Stimulated activated CD8-positive, alpha-beta memory T cell treated with anti-CD3 and anti-CD28 coated beads, Interleukin-15, amount 100 ng/mL, for 48 hours (primary cell): ENCODE measurements around the gene PARP1.
"Not testable (repeated sequence)": the region's sequence is repeated elsewhere in the genome, so short reads cannot be mapped to it uniquely, and the experiment has no call there.

Source experiments
- DNase-seq, 2 donors: peaks; one replicate each; pipeline ENCODE4 v3.0.0-alpha.2; 2020; ENCODE audit warnings: low read depth in 2 of 2

Gene PARP1

DNA sequence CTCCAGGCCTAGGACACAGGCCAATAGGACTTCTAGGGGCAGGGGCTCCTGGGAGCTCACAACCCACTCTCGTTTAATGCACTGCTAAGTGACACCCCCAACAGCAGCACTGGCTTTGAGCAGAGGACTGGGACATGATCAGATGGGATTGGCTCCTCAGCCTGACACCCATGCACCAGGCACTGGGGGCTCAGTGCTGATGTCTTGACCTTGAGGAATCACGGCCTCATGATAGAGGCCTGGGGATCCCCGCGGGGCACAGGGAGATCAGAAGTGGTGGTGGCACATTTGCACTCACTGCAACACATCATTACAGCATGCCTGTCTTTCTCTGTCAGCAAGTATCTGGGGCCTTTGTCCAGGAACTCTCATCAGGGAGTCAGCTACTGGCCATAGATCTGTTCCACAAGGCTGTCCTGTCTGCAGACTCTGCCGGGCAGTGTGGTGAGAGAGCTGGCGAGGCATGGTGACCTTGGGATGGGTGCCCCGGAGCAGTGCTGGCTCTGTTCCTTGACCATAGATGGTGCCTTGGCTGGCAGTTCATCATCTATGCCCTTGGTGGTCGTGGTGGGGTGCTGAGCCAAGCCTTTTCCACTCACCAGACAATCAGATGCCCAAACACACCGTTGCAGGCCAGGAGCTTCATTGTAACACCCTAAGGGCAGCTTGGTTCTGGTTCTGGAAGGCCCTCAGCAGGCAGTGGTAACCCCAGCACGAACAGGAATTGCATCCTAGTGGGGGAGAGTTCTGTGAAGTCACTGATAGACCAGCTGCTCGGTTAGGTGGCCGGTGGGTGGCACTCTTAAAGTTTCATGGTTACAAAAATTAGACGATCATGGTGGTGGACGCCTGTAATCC, 22.2 kb upstream of the PARP1 start:
- DNase-seq: no peak

DNA sequence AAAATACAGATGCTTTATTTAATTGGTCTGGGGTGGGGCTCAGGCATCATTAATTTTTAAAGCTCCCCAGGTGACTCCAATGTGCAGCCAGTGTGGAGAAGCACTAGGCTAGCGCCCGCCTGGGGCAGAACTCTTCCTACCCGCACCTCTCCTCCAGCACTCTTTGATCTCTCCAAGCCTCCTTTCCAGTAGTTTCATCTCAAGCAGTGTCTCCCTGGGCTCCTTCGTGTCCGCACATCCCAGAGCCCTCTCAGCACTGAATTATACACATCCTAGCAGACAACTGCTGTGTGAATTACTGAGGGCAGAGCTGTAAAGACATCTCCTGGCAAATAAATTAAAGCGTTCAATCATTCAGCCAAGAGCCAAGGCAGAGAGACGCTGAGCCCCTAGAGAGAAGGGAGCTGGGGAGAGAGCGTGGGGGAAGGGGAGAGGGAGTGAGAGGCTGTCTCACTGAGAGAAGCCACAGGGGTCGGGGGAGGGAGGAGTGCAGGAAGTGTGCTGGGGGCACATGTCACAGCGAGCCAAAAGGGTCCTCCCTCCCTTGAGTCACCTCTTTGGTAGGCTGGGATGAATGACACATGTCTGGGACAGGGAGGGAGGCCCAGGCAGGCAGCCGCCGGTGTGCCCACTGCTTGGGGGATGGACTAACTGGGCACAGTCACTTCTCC, 21.0 kb upstream of the PARP1 start:
- peak in 1 of 2 donors; percentile 14 for DNase-seq

DNA sequence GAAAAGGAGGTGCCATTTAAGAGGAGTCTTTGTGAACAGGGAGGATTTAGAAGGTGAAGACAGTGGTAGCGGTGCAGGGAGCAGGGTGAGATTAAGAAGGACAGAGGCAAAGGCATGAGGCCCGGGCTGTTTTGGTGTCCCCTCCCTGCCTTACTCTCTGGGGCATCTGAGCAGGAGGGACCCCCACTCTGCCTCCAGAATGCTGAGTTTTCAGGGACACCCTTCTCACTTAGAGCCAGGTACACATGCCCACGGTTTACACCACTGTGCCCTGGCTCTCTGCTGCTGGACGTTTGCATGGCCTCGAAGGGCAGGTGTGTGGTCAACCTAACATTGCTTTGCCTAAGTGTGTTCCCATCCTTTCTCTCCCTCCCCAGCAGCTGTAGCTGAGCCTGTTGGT, 20.5 kb upstream of the PARP1 start:
- DNase-seq: no peak

DNA sequence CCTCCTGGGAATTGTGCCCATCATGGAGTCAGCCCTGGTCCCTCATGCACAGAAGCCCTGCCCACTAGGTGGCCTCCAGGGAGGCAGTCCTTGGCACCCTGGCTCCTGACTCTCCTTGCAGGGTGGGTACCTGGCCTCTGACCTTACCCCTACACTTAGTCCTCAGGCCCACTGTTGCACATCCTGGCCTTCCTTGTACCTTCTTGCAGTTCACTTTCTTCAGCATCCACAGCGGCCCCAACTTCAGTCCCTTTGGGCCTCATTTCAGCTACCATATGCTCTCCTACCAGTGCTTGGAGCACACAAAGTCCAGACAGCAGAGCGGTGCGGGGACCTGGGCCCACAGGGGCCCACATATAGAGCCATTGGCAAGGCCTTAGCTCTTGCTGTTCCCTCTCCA, 19.2 kb upstream of the PARP1 start:
- no peak for DNase-seq

DNA sequence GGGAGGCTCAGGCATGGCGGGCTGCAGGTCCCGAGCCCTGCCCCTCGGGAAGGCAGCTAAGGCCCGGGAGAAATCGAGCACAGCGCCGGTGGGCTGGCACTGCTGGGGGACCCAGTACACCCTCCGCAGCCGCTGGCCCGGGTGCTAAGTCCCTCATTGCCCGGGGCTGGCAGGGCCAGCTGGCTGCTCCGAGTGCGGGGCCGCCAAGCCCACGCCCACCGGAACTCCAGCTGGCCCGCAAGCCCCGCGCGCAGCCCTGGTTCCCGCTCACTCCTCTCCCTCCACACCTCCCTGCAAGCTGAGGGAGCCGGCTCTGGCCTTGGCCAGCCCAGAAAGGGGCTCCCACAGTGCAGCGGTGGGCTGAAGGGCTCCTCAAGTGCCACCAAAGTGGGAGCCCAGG, 18.5 kb upstream of the PARP1 start:
- not testable (repeated sequence) for DNase-seq

DNA sequence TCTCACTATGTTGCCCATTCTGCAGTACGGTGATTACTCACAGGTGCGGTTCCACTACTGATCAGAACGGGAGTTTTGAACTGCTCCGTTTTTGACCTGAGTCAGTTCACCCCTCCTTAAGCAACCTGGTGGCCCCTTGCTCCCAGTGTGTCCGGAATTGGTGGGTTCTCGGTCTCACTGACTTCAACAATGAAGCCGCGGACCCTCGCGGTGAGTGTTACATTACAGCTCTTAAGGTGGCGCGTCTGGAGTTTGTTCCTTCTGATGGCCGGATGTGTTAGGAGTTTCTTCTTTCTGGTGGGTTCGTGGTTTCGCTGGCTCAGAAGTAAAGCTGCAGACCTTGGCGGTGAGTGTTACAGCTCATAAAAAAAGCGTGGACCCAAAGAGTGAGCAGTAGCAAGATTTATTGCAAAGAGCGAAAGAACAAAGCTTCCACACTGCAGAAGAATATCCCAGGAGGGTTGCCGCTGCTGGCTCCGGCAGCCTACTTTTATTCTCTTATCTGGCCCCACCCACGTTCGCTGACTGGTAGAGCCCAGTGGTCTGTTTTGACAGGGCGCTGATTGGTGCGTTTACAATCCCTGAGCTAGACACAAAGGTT, 17.6 kb upstream of the PARP1 start:
- peak in 1 of 2 donors; percentile 20 for DNase-seq

DNA sequence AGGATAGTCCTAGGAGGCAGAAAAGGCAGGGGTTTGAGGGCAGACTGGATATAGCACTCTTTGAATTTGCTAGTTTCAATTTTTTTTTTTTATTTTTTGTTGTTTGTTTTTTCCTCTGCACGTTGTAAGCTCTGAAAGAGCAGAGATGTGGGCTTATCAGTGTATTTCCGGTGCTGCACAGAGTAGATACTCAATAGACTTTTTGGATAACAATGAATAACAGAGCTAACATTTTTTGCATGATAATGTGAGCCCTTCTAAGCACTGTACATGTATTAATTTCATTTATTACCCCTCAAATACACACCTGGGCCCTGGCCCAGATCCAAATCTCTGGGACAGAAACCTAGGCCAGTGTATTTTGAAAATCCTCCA, 17.1 kb upstream of the PARP1 start:
- no peak for DNase-seq

DNA sequence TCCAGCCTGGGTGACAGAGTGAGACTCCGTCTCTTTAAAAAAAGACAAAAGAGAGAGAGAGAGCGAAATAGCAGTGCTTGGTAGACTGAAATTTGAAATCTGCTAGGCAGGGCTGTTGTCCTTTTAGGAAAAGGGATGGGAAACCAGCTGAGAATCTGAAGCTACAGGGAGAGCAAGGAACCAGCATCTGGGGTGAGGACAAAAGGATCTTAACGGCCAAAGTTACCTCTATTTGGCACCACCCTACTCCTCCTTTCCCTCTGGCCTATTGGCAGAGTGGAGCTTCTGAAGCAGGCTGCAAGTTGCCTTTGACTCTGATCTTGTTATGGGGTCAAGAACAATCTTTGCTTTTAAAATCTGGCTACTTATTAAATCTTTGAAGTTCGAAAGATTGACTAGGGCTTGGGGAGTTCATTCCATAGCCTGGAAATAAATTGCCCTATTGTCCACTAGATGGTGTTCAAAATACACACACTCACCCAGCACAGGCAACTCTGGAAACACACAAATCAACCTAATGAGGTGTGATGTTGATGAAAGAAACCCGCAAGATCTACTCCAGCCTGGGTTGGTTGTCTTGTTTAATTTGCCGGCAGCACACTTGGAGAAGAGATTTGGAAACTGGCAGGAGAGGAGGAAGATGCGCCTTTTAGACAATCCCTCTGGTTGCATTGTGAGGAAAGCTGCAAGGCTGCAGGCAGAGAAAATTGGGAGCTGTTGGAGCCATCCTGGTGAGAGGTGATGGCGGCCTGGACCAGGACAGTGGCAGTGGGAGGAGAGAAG, 16.5 kb upstream of the PARP1 start:
- no peak for DNase-seq

DNA sequence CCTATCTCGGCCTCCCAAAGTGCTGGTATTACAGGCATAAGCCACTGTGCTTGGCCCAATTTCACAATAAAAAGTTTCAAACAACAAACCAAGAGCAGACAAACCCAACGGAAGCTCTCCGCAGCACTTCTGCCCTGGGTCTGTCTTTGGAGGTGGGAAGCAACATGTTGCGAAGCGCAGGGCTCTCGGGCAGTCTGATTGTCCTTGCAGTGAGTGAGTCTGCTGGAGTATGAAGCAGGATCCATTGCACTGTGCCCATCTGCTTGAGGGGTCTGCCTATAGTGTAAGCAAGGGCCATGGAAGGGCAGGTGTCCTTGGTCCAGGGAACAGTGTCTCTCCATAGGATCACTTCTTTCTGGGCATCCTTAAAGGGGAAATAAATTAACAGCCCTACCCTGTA, 14.6 kb upstream of the PARP1 start:
- DNase-seq: no peak

DNA sequence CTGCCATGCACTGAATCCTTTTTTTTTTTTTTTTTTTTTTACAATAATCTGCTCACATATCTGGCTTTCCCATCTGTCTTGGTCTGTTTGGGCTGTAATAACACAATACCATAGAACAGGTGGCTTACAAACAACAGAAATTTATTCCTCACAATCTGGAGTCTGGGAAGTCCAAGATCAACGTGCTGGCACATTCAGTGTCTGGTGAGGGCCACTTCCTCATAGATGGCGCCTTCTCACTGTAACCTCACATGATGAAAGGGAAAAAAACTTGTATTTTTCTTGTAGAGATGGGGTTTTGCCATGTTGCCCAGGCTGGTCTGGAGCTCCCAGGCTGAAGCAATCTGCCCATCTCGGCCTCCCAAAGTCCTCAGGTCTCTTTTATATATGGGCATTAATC, 13.0 kb upstream of the PARP1 start:
- no peak for DNase-seq

DNA sequence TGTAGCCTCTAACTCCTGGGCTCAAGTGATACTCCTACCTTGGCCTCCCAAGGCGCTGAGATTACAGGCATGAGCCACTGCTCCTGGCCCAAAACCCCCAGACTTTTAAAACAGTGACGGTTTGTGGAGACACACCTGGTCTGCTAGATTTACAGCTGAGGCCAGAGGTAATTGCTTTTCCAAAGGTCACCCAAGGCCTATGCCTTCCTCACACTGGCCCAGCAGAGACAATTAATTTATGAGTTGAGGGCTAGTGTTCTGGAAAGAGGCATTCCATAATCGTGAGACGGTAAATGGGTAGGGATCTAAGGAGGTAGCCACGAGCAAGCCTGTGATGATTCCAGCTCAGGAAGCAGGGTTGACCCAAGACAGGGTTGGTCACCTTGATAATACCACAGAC, 12.4 kb upstream of the PARP1 start:
- no peak for DNase-seq

DNA sequence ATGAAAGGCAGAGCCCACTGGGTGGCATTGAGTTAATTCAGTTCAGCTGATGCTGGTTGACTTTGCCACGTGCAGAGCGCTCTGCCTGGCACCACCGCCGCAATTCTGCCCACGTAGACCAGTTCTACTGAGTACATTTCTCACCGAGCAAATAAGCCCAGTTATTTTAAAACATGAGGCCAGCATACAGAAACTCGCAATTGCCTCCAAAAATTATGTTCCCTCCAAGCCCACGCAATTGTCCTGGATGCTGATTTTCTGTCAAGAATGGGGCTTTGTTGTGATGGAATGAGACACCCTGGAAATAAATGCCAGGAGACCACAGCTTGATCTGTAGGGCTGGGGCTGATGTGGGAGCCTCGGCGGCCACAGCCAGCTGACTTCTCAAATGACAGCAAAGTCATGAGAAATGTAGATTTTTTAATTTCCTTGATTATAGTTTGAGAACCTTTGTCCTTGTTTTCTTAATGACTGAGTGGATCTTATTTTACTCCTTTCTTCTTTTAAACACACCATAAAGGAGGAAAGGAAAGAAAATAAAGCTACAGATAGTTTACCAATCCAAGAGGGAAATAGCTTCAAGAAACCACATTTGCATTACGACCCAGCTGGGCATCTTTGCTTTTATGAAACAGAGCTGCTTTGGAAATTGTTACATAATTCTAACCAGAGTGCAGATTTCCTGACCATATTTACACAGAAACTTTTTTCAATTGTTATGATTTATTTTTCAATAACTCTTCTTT, 11.6 kb upstream of the PARP1 start:
- no peak for DNase-seq

DNA sequence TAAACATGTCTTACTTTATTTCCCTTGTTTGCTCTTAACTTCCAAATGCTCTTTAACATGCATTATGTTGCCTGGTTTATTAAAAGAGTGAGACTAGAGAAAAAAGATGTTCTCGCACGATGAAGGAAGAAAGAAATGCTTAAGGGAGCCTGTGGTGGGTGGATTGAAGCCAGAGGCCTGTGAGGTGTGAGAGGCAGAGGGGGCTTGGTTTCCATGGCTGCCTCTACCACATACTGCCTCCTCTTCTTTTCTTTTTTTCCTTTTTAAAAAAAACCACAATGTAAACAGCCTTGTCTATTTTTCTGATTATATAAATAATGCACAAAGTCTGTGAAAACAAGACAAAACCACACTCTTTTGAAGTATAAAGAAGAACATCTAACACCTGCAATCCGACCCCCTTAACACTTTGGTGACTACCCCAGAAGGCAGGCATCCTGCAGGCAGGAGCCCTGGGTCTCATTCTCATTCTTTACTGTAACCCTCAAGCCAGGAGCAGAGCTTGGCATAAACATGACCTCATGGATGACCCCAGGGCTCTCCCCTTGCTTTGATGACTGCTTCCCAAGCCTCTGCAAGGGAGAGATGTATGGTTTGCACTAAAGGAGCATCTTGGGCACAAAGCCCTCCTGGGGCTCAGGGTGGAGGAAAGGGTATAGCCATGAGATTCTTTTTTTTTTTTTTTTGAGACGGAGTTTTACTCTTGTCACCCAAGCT, 10.1 kb upstream of the PARP1 start:
- DNase-seq: no peak

DNA sequence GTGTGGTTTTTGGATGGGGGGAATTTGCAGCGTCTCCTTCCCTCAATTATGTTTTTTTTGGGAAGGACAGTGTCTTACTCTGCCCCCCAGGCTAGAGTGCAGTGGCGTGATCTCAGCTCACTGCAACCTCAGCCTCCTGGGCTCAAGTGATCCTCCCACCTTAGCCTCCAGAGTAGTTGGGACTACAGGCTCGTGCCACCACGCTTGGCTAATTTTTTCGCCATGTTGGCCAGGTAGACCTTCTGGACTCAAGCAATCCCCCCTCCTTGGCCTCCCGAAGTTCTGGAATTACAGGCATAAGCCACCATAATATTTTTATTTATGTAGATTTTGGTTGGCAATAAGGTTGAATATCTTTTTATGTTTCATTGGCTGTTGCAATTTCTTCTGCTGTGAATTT, 9.5 kb upstream of the PARP1 start:
- DNase-seq: no peak

DNA sequence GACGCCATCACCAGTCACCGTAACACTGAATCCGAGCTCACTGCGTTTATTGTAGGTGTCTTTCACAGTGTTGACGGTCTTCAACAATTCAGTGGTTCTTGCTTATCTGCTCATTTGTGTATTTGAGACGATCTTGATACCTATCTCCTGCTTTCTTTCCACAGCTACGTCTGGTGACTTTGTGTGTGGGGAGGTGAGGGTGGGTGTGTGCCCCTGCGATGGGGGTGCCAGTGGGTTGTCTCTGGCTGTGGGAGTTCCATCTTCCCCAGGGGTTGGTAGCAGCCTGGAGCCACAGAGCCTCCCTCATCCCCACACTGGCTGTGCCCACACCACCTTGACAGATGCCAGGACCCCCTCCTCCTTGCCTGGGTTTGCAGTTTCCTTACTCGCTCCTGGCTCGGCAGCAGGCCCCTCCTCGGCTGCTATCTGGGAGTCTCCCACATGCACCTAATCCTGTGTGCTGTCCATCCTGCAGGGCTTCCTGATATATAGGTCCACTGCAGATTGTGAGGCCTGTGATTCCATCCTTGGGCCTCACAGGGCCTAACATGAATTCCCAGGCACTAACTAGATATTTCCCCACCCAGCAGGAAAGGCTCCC, 6.3 kb upstream of the PARP1 start:
- no peak for DNase-seq

DNA sequence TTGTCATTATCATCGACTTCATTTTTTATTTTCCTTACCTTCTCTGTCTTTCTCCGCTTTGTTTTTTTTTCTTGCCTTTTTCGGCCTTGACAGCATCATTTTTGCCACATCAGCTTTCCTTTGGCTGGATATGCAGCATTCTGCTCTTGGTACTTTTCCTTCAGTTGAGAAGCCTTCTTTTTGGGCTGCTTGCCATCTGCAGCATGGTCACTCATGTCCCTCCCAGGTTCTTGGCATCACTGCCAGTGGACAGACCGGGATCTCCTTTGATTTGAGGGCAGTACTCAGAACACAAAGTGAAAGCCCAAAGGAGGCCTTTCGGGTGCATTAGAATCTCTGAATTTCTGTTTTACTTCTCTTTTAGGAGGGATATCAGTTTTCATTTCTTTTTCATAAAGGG, 3.7 kb upstream of the PARP1 start:
- DNase-seq: no peak

DNA sequence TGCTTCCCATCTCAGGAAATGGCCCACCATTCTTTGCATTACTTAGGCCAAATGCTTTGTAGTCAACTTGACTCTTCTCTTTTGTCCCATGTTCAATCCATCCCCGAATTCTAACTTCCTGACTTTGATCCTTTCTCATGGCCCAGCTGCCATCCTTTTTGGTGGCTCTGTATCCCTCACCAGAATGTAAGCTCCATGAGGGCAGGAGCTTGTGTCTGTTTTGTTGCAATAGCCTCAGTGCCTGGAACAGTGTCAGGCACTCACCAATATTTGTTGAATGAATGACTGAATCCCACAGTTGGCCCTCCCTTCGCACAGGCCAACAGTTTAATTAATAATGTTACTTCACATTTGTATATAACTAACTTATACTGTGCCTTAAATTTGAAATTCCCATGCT, 3.1 kb upstream of the PARP1 start:
- DNase-seq: no peak

DNA sequence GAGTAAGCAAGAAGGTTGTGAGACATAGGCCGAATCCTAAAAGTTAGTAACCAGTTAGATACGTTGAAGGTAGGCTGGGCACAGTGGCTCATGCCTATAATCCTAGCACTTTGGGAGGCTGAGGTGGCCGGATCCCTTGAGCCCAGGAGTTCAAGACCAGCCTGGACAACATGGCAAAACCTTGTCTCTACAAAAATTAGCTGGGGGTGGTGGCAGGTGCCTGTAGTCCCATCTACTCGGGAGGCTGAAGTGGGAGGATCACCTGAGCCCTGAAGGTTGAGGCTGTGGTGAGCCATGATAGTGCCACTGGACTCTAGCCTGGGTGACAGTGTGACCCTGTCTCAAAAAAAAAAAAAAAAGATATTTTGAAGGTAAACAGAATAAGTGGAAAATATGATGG, 1.5 kb upstream of the PARP1 start:
- DNase-seq: no peak

DNA sequence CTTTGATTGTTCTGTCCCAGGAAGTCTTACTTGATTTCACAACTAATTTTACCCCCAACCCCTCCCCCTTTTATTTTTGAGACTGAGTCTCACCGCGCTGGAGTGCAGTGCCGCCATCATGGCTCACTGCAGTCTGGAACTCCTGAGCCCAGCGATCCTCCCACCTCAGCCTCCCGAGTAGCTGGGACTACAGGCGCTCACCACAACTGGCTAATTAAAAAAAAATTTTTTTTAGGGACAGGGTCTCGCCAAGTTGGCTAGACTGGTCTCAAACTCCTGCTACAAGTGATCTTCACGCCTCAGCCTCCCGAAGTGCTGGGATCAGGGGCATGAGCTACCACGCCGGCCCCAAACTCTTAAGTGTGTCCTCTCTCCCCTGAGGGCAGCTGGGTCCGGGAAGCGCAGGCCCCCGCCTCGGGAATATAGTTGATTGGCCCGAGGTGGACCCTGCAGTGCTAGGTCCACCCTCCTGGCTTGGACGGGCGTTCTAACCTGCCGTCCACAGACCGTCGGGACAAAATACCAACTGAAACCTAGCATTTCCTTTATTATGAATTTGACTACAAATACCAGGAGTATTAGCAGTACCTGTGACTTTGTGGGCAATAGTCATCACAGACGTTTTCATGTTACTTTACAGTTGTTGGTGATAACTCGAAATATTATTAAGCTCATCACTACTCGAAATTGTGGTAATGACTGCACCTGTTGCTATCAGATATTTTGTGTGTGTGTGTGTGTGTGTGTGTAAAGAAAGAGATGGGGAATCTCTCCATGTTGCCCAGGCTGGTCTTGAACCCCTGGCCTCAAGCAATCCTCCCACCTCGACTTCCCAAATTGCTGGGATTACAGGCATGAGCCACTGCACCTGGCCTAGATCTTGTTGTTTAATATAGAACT, 642 bp upstream of the PARP1 start:
- no peak for DNase-seq

DNA sequence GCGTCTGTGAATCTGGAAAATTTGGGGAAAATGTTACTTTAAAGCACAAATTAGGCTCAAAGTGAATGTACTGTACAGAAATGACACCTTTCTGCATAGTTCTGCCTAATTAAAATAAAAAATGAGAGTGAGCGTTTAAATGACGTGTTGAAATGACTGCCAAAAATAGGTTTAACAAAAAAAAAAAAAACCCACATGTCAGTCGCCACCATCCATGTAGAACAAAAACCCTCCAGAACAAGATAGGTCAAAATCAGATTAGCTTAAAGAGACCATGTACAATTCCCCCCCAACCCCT, 745 bp downstream of the PARP1 start:
- DNase-seq: no peak
